CD4-positive, alpha-beta T cell treated with Interleukin-12 subunit alpha and Interleukin-12 subunit beta, for 1 hour (primary cell): Measurements from ENCODE around the gene AGO1.
"Not testable (repeated sequence)": the region's sequence is repeated elsewhere in the genome, so short reads cannot be mapped to it uniquely, and the experiment has no call there.

Experiments used
- DNase-seq: peaks from one replicate; pipeline ENCODE4 v3.0.0-alpha.2; 2020

The AGO1 gene

DNA sequence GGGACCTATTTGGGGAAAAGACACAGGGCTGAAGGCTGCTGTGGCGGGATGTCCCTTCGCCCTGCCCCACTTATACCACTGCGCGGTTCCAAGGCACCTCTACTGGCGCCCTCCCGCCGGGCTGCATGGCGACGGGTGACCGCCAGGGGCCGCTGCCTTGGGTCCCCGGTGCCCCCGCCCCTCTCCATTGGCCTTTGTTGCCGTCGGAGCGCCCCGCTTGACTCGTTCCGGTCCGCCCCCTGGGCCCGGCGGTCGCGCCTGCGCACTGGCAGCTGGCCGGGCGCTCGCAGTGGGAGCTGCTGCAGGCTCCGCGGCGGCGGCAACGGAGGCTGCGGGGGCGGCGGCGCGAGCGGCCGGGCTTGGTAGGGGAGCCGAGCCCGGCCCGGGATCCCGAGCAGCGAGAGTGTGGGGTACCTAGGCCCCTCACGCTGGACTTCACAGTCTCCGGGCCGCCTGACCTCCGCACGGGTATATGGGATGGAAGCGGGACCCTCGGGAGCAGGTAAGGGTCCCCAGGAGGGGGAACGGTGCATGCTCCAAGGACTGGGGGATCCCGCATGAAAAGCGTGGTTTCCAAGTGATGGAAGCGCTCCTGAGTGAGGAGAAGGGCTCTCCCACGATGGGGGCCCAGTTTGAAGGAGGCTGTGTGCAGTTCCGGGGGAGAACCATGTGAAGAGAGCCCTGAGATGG lies at the start of gene AGO1:
AGO1 (plus strand) TSS at position 265 of the 690 bp plus-strand sequence; CDS start at position 478, 213 bp downstream.
- DNase-seq = peak; percentile 97

GRCh38 chr1:35833395-35833794 lies 49.6 kb upstream of the AGO1 start:
- no peak for DNase-seq

DNA sequence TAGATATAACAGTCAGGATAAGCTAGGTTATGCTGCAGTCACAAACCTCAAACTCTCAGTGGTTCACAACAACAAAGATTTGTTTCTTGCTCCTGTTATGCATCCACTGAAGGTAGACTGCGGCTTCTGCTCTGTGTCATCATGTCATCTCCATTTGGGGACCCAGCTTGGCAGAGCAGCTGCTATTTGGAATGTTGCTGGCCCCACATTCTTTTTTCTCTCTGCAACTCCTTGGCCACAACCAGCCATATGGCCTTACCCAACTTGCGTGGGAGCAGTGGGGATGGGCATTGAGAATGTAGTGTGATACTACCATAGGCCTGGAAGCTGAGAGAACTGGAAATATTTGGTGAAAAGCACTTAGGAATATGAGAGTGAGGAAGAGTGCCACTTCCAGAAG lies 48.8 kb upstream of the AGO1 start:
- no peak for DNase-seq

DNA sequence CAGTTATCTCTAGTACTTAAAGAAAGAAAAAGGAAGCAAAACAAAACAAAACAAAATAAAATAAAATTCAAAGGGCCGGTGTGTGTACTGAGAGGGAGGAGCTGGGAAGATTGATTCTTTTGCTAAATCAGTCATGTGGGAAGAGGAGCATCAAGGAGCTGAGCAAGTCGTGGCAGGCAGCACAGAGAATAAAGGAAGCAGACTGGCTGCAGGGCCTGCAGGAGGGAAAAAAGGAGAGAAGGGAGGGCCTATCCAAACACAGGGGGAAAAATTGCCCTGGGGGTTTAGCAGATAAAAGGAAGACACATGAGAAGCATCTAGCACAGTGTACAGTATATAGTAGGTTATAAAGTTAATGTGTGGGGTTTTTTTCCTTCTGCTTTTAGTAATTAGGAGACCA lies 47.6 kb upstream of the AGO1 start:
- DNase-seq = no peak

DNA sequence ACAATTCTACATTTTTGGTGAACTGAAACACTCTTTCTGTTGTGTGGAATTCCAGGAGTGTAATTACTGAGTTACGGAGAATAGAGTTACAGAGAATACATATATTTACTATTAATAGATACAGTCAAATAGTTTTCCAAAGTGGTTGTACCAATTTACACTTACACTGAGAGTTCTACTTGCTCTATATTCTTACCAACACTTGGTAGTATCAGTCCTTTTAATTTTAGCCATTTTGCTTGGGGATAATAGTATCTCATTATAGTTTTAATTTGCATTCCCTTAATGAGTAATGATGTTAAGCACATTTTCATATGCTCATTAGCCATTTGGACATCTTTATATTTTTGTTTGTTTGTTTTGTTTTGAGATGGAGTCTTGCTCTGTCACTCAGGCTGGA lies 46.3 kb upstream of the AGO1 start:
- no peak for DNase-seq

DNA sequence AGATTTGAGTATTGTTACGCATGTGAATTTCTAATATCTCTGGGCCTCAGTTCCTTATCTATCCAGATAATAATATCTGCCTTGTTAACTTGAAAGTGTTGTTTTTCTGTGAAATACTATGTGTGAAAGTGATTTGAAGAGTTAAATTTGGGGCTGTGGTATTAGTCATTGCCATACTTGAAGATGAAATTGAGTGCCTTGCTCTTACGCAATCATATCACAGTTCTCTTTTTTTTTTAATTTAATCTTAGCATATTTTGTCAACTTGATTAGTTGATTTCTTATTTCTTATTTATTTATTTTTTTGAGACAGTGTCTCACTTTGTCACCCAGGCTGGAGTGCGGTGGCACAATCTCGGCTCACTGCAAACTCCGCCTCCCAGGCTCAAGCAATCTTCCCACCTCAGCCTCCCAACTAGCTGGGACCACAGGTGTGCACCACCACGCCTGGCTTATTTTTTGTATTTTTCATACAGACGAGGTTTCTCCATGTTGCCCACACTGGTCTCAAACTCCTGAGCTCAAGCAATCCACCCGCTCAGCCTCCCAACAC lies 44.2 kb upstream of the AGO1 start:
- DNase-seq = no peak

DNA sequence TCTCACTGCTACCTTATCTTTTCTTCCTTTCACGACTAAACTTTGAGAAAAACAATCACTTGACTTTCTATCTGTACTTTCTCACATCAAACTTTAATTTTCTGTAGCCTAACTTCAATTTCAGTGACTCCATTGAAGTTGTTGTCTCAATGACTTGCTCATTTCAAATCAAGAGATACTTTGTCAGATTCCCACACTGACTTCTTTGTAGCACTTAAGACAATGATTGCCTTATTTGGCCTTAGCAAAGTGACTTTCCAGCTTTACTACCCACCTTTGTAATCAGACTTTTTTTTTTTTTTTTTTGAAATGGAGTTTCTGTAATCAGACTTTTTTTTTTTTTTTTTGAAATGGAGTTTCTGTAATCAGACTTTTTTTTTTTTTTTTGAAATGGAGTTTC lies 38.2 kb upstream of the AGO1 start:
- no peak for DNase-seq

DNA sequence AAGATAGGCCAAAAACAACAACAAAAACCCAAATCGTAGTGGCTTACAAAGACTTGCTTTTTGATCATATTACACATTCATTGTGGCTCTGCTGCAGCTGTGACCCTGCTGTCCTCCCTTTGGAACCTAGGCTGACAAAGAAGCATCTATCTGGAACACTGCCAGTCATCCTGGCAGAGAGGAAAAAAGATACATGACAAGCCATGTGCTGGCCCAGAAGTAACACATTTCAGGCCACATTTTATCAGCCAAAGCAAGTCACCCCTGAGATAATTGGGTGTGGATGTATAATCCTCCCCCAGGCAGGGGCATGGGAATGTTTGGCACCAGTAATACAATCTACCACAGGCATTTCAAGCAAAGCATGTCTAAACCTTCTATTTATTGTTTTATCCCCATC lies 37.2 kb upstream of the AGO1 start:
- no peak for DNase-seq

DNA sequence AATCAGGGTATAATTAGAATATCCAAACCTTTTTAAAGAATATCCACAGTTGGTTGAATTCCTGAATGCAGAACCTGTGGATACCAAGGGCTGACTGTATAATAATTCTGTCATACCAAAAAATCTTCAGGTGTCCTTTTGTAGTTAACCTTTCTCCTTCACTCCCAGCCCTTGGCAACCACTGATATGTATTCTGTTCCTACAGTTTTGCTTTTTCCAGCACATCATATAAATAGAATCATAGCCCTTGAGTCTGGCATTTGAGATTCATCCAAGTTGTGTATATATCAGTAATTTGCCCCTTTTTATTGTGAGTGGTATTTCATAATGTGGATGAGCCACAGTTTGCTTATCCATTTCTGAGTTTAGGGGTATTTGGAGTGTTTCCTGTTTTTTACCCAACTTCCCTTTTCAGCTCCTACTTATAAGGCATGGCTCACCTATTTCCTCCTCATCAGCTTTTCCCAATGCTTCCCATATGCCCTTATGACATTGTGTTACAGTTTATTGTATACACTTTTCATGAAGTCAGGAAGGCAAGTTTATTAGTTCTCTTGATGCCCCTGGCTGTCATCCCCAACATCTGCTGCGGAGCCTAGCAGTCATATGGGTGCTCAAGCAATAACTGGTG lies 35.0 kb upstream of the AGO1 start:
- no peak for DNase-seq

GRCh38 chr1:35850051-35850450 lies 33.0 kb upstream of the AGO1 start:
- DNase-seq = no peak

- DNase-seq = no peak
Observed at GRCh38 chr1:35850716-35851115, 32.3 kb upstream of the AGO1 start.

DNA sequence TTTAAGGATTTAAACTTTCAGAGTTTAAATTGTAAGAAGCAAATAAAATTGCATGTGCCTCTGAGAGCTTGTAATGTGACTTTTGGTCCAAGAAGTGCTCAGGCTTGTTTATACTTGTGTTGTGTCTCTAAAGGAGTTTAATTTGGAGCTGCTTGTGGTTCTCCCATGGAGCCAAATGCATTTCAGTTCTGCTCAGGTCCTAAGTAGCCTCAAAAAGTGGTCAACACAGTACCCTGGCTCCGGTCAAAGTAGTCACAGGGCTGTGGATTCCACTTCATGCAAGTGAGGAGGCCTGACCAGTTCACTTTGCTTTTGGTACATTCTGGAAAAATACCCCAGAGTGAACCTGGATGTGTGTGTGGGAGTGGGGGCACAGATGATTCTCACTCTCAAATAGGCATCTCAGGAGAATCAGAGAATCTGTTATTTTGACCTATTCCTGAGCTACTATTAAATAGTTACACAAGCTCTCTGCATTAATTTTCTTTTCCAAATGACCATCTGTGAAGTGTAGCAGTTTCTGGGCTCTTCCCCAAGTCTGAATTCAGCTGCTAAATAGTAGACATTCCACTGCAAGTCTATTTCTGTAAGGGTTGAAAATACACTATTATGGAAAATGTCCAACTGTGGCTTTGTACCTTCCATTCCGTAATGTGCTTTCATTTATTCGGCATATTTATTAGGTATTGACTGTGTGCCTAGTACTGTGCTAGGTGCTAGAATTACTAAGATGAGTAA lies 31.7 kb upstream of the AGO1 start:
- no peak for DNase-seq

- DNase-seq = no peak
Observed at GRCh38 chr1:35852241-35852640, 30.8 kb upstream of the AGO1 start.

- DNase-seq = no peak
Observed at GRCh38 chr1:35854989-35855700, 27.9 kb upstream of the AGO1 start.

GRCh38 chr1:35856964-35857363 lies 26.0 kb upstream of the AGO1 start:
- DNase-seq = no peak

DNA sequence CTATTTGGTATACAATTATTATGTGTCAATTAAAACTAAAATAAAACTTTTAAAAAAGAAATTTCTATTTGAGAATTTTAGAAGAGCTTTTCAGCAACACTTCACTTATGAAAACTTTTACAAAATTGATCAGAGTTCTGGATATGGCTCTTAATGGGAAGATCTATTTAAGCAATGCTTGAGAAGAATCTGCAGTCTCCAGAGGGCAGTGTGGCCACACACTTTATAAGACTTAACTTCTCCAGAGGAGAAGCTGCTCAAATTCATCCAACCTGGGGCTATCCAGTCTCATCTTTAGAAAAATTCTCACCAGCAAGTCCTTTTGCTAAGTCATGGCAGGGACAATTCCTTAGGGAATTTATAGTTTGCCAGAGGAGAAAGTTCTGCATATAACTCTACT lies 25.2 kb upstream of the AGO1 start:
- DNase-seq = no peak

DNA sequence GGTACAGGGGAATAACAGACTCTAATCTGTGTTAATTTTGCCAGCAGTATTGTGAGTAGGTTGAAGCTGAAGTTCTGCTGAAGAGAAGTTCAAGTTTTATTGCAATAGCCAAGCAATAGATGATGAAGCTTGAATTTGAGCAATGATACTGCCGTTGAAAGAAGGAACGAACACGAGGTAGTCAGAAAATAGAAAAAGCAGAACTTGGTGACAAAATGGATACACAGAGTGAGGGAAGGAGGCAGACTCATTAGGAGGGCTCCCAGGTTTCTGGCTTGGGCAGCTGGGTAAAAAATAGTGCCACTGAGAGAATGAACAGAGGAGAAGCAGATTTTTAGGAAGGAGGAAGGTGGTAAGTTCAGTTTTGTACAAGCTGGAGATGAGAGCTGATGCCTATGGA lies 22.3 kb upstream of the AGO1 start:
- no peak for DNase-seq

DNA sequence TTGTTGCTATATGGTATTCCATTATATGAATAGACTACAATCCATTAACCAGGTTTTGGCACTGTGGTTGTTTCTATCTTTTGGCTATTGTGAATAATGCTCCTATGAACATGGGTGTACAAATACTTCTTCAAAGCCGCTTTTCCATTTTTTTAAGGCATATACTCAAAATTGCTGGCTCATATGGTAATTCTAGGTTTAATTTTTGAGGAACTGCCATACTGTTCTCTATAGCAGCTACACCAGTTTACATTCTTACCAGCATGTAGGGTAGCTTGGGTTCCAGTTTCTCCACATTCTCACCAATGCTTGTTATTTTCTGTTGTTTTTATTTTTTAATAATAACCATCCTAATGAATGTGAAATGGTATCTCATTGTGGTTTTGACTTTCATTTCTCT lies 19.9 kb upstream of the AGO1 start:
- DNase-seq = no peak

- no peak for DNase-seq
Observed at GRCh38 chr1:35863881-35864625, 19.0 kb upstream of the AGO1 start.

GRCh38 chr1:35864813-35865212 lies 18.2 kb upstream of the AGO1 start:
- no peak for DNase-seq

DNA sequence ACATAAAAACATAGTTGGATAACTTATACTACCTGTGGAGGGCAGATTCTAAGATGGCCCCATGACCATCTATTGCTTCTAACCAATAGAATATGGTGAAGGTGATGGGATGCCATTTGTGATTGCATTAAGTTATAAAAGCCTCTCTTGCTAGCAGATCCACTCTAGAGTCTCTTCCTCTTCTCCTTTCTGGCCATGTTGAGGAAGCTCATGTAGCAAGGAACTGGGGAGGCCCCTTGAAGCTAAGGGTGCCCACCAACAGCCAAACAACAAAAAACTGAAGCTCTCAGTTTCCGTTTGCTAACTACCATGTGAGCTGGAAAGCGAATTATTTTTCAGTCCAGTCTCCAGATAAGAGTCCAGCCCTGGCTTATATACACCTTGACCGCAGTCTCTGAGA lies 16.0 kb upstream of the AGO1 start:
- no peak for DNase-seq

DNA sequence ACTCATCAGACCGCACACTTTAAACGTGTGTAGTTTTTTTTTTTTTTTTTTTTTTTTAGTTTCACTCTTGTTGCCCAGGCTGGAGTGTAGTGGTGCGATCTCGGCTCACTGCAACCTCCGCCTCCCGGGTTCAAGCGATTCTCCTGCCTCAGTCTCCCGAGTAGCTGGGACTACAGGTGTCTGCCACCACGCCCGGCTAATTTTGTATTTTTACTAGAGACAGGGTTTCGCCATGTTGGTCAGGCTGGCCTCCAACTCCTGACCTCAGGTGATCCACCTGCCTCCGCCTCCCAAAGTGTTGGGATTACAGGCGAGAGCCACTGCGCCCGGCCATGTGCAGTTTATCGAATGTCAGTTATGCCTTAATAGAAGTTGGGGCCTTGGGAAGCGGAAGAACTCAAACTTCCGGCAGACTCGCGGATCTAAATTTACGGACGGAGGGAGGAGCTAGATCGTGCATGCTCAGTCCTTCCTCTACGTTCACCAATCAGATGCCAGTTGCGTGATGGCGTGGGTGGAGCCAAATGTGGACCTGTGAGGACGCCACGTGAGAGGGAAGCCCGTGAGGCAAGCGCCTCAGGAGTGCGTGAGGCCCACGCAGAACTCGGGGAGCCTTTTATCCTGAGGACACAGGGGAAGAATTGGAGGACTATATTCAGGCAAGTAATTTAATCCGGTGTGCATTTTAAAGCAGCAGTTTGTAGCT lies 13.6 kb upstream of the AGO1 start:
- not testable (repeated sequence) for DNase-seq
